GM19455 (cell line): ENCODE measurements around the gene WNT3.
"Not testable (repeated sequence)": the region's sequence is repeated elsewhere in the genome, so short reads cannot be mapped to it uniquely, and the experiment has no call there.

ENCODE experiments used
- ATAC-seq: cut with Tn5 transposase; IDR thresholded peaks from one replicate; pipeline ENCODE4 v1.9.1; 2021; ENCODE audit not compliant: unreplicated experiment

WNT3 gene

DNA sequence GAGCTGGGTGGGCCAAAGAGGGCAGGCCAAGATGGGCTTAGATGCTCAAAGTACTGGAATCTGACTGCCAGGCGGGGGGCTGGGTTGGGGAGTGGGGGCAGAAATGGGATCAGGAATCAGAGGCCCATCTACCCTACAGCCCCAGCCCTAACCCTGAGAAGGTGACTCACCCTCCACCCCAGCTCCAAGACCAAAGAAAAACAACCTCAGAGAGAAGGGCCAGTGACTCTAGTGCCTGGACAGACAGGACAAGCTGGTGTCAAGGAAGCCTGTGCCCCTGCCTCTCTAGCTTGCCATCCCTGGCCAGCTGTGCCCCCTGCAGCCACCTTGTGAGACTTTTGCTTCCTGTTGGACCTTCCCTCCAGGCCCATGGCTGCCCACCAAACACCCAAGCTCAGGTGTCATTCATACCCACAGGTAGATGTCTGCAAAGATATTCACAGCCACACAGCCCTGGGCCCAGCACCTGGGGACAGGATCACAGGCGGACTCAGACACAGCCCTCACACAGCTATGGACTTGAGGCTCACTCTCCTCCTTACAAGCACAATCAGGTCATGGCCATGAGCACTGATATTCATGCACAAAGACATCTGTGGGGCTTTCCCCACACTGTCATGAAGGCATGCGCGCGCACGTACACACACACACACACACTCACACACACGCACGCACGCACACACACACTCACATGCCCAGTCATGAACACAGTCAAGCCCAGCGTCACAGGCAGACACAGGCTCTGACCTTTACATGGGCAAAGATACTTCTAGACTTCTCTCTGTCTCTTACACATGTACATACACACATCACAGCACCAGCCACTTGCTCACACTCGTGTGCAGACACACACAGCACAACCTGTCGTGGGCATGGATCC lies 2.8 kb downstream of the WNT3 start:
- ATAC-seq, result no peak

DNA sequence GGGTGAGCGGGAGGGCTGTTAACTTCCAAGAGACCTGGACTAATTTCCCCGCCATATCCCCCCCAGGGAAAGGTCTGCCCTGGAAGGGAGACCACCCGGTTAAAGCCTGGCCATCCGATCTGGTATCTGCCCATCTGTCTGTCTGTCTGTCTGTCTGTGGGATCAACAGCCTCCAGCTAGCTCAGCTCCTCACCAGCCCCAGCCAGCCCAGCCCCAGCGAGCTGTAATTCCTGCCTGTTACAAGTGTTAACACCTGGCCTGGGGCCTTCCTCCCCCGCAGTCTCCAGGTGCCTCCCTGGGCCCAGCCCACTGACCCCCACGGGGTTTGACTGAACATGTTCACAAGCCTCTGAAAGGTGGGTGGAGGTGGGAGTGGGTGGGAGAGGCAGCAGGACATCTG lies 4.0 kb downstream of the WNT3 start:
- ATAC-seq, result no peak

DNA sequence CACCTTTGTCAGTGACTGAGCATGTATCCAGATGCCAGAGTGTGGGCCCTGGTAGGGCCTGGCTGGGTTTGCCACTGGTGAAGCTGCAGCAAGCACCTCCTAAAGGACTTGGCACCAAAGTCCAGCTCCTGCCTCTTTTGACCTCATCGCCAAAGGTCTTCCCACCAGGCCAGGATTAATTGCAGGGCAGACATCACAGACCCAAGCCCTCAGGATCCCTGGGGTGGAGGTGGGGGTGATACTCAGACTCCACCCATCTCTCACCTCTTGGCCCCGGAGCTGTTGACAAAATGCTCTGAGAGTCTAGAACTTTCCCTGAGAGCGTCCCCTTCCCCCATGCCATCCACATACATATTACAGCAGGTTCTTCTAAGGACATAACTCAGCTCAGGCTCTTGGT lies 4.6 kb downstream of the WNT3 start:
- ATAC-seq, result no peak

DNA sequence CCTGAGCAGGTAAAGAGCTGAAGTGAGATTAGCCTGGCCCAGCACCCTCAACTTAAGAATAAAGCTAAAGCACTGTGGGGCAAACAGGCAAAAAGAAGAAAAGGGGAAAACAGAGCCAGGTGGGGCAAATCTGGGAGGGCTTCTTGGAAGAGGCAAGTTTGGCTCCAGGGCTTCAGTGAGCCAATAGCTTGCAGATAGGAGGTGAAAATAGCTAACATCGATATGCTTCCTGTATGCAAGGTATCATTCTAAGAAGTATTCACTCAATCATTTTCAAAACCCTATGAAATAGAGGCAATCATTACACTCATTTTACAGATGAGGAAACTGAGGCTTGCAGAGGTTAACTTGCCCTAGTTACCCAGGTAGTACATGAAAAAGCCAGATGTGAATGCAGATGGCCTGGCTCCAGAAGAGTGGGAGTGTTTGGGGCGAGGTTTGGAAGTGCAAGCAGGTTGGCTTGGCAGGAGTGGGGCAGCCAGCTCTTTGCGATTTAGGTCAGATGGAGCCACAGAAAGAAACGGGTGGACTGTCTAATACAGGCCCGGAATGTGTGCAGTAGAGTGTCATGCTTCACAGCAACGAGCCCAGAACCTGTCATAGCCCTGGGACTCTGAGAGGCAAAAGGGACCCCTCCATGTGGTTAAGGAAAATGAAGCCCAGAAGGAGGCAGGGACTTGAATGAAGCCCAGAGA lies 5.7 kb downstream of the WNT3 start:
- ATAC-seq, result no peak

DNA sequence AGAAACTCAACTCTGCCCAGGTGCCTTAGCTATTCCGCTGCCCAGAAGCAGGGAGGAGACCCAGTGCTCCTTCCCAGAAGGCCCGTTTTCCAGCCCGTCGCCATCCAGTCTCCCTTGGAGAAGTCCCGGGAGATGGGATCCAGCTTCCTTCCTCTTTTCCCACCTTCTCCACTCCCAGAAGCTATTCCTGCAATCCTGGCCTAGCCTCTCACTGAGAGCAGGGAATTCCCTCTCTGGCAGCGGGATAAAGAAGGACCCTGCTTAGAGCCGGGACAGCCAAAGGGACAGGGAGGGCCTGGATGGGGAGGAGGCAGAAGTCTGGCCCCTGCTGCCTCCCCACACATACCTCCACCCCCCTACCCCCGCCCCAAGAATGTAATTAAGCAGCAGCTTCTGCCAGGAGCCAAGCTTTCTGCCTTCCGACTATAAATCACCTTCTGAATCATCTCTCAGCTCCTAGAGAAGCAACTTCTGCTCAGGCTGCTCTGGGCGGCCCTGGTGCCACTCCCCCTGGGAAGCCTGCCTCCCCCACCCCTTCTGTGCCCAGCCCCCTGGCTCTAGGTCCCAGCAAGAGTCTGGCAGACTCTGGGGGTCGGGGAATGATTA lies 6.4 kb downstream of the WNT3 start:
- ATAC-seq, result no peak

DNA sequence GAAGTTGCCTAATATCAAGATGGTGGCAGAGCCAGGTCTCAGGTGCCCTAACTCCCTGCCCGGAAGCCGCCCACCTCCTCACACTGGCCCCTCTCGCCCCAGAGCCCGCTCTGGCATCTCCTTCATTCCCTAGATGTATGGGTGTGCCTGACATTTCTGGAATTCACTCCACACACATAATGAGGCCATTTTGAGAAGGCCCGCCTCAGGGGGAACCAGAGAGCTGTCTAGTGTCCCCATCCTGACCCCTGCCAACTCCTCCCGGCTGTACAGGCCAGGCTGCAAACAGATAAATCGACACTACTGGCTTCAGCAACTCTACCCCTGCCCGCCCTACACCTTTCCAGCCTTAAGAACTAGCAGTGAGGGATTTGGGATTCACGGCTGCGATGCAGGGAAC lies 7.7 kb downstream of the WNT3 start:
- no peak for ATAC-seq

DNA sequence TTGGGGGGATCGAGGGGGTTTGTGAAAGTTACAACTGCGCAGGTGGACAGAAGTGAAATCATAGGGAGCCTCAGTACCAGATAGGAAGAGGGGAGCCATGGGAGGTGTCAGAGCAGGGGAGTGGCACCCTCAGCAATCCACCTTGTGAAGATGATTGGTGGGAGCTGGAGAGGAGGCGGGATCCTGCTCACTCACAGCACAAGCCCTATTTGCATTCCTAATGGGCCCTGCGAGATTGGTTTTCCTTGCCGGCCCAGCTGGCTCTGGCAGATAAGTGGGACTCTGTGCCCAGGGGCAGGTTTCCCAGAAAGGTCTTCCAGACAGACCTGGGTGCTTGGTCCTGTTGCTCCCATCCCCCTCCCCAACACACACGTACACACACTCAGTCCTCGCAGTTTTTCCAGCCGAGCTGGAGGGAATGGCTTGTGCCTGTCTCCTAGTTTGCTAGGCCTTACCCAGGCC lies 9.4 kb downstream of the WNT3 start:
- no peak for ATAC-seq

DNA sequence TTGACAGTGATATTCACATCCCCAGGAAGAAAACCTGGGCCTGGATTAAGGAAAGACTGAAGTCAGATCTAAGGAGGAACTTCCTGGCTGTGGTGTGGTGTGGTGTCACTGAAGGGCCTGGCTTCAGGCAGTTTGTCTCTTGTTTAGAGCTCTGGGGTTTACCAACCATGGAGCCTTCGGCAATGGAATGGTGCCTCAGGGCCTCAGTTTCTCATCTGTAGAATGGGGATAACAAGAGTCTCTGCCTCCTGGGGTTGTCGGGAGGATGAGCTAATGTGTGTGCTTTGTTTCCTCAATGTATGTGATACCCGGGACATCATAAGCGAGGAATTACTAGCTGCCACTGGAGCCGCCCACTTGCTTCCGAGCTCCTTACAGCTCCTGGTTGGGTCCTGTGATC lies 12.7 kb downstream of the WNT3 start:
- no peak for ATAC-seq

DNA sequence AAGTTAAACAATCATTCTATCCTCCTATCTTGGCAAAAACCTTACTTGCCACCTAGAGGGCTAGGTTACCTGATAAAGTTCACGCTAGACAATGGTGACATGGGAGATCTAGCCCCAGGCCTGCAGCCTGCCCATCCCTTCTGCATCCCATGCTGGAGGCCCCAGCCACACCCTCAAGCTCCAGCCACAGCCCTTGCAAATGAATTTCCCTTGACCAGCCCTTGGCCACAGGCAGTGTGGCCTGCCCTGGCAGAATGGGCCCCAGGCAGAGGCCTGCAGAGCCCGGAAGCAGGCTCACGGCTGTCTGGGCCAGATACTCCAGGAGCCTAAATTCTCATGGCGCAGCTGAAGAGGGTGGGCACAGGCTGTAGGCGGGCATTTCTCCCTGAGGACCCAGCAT lies 14.9 kb downstream of the WNT3 start:
- no peak for ATAC-seq

DNA sequence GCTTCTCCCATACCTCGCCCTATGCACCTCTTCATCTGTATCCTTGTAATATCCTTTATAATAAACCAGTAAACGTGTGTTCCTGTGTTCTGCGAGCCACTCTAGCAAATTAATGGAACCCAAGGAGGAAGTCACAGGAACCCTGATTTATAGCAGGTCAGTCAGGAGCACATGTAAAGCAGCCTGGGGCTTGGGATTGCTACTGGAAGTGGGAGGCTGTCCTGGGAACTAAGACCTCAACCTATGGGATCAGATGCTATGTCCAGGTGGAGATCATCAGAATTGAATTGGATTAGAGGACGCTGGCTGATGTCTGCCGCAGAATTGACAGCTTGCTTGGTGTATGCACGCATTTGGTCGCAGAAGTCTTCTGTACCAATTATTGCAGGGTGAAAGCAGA lies 15.7 kb downstream of the WNT3 start:
- ATAC-seq, result no peak

DNA sequence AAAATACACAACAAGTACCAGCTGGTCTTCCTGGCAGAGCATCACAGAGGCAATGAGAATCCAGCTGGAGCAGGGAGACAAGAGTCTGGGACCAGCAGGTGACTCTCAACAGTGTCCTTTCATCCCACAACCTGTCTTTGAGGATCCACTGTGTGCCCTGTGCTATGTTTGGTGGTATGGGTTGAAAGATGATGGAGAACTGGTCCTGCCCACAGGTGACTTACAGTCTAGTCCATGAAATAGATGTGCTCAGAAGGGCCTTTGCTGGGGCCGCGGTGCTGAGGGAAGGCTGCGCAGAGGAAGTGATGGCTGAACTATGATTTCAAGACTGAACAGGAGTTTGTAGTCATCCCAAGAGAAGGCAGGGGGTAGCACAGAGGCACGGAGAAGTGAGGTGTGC lies 17.9 kb downstream of the WNT3 start:
- no peak for ATAC-seq

DNA sequence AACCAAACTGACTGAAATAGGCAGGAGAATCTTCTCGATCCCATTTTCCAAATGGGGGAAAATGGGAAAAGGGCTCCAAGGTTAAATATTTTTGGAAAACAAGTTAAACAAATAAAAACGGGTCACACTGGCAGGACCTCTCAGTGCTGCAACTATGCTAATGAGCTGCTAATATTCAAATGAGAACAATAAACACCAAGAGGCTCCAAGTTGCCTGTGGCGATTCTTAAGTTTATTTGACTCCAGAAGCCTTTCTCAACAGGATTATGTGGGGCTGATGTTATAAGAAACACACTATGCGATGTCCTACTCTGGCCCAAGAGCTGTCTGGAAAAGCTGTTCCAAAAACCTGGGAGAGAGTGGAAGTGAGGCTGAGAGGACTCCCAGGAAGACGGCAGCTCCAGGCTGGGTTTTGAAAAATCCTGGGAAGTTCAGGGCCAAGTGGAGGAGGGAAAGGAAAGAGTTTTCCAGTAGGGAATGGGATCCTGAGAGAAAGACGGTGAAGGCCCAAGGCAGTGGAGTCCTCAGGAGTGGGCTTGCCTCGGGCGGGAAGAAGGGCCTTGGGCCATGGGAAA lies 21.4 kb downstream of the WNT3 start:
- ATAC-seq, result no peak

DNA sequence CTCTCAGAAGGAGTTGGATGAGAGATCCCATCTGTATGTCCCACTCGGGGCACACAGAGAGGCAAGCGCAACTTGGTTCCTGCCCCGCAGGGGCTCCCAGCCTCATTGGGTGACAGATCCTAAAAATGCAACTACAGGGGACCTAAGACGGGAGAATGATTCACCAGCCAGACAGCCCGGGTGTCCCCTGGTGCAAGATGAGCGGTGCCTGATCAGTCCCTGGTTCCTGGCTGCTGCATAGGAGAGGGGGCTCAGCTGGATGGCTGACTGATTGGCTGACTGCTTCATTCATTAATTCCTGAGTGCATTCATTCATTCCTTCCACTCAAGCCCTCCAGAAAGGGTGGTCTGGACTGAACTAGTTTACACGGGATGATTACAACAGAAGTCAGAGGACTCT lies 22.0 kb downstream of the WNT3 start:
- no peak for ATAC-seq

DNA sequence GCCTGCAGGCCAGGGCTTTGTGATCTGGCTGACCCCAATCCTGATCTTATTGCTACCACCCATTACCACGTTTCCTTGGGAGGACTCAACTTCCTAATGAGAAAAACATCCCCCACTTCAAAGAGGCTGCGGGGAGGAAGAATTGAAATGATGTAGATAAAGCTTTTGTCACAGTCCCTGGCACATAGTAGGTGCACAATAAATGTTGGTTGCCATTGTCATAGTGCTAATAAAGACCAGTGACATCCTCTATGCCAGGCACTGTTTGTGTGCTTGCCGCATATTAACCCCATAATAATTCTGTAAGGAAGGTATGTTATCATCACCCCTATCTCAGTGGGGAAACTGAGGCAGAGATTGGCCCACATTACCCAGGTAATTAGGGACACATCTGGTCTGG lies 22.4 kb downstream of the WNT3 start:
- no peak for ATAC-seq

DNA sequence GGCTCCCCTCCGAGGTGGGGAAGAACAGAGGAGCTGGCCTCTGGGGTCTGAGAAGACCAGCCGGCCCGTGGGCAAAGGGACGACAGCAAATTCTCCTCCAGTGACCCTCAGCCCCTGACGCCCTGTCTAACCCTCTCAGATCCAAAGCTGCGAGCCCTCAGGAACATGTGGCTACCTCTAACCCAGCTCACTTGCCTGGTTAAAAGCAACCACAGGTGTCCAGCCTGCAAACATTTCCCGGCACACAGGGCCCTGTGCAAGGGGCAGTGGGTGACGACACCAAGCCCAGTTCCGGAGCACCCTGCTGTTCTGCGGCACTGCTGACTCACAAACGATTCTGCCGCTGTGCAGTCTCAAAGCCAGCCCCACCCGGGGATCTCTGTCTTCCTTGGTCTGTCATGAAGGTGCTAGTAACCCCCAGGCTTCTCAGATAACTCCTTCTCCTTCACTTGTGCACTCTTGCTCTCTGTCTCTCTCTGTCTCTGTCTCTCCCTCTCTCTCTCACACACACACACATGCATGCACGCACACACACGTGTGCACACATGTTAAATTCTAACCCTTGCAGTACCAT lies 23.0 kb downstream of the WNT3 start:
- no peak for ATAC-seq

DNA sequence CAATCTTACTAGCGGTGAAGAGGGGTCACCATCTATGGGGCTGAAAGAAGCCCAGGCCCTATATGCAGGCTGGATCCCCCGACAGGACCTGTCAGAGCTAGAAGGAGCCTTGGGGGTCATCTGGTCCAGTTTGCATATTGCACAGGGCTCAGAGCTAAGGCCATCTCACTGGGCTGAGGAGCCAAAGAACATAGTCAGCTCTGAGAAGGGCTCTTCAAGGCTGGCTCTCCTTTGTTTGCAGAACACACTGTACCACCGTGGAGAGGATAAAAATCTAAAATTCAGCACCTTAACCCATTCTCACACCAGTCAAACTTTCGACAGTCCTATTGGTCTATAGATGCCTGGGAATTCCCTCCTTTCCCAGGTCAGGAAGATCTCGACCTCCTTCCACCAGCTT lies 24.2 kb downstream of the WNT3 start:
- no peak for ATAC-seq

DNA sequence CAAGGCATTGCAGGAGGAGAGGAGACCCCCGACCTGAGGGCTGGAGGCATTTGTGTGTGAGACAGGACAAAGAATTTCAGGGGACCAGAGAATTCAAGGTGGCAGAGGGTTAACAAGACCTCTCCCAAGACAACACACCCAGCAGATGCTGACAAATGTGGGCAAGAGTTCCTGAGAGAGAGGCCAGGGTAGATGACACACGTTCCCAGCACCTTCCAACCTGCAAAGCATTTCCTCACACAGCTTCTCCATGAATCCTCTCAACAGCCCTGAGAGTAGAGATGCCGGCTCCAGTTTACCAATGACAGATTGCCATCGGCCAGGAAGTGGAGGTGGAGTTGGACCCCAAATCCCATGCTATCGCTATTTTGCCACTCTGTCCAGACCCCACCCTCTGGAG lies 25.0 kb downstream of the WNT3 start:
- ATAC-seq, result no peak

DNA sequence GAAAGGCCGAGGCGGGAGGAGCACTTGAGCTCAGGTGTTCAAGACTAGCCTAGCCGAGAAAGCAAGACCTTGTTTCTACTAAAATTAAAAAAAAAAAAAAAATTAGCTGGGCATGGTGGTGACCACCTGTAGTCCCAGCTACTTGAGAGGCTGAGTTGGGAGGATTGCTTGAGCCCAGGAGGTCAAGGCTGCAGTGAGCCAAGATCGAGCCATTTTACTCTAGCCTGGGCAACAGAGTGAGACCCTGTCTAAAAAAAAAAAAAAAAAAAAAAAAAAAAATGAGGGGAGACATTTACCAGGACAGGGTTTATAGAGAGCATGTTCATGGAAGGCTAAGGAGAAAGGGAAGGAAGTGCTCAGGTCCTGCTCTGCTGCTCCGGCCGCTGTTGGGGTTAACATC lies 25.5 kb downstream of the WNT3 start:
- ATAC-seq, result not testable (repeated sequence)

DNA sequence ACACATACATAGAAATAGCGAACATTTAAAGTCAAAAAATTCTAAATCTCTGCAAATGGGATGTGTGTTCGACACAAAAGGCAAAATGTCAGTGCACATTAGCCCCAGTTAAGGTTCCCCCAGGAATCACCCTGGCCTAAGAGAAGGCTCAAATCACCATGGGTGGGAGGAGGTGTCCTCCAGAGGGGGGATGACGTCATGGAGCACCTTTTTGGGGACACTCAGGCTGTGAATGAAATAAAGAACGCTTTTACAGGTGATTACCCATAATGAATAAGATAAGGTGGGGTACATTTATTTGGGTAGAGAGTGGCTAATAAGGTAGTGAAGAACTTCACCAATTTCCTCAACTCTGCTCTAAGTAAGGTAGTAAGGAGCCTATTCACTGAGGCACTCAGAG lies 26.4 kb downstream of the WNT3 start:
- no peak for ATAC-seq

DNA sequence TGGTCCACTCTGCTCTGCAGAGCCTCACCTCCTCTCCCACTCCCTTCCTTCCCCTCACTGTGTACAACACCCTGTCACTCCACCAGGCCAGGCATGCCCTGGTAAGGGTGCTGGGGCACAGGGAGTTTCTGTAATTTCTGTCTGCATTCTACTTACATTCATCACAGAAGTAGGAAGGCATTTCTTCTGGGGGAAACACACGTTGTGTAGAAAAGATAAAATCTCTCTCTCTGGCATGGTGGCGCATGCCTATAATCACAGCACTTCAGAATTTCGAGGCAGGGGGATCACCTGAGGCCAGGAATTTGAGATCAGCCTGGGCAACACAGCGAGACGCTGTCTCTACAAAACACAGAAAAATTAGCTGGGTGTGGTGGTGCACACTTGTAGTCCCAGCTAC lies 27.0 kb downstream of the WNT3 start:
- no peak for ATAC-seq

DNA sequence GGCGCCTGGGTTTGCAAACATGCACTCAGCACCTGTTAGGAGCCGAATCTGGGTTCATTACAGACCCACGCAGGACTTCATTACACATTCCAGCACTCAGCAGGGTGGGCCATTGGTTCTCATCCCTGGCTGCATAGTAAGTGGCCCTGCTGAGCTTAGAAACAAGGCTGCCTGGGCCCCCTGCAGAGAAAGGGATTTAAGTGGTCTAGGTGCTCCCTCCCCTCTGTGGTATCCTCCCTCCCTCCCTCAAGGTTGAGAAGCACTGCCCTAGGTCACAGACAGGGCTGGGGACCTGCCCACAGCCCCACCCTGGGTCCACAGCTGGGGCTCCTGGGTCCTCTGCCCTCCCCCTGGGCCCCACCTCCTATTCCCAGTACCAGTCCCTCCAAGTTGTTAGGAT lies 28.3 kb downstream of the WNT3 start:
- no peak for ATAC-seq
